ENCODE results near the gene RAPGEFL1.

DNA sequence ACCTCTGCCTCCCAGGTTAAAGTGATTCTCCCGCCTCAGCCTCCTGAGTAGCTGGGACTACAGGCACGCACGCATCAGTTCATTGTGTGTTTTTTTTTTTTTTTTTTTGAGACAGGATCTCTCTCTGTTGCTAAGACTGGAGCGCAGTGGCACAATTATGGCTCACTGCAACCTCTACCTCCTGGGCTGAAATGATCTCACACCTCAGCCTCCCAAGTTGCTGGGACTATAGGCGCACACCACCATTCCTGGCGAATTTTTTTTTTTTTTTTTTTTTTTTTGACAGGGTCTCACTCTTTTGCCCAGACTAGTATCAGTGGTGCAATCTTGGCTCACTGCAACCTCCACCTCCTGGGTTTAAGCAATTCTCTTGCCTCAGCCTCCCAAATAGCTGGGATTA lies 17.8 kb upstream of the RAPGEFL1 start:
- TF ChIP-seq, protein P1, sequence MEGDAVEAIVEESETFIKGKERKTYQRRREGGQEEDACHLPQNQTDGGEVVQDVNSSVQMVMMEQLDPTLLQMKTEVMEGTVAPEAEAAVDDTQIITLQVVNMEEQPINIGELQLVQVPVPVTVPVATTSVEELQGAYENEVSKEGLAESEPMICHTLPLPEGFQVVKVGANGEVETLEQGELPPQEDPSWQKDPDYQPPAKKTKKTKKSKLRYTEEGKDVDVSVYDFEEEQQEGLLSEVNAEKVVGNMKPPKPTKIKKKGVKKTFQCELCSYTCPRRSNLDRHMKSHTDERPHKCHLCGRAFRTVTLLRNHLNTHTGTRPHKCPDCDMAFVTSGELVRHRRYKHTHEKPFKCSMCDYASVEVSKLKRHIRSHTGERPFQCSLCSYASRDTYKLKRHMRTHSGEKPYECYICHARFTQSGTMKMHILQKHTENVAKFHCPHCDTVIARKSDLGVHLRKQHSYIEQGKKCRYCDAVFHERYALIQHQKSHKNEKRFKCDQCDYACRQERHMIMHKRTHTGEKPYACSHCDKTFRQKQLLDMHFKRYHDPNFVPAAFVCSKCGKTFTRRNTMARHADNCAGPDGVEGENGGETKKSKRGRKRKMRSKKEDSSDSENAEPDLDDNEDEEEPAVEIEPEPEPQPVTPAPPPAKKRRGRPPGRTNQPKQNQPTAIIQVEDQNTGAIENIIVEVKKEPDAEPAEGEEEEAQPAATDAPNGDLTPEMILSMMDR (IDR thresholded peaks at IDR 0.05; ENCODE audit: low read depth, low read length, poor library complexity, severe bottlenecking): no peak
- TF ChIP-seq EZH2phosphoT487 (IDR thresholded peaks at IDR 0.05; ENCODE audit: borderline replicate concordance, low read length): no peak
